GM12891 (cell line): Measurements from ENCODE around the gene LHX4.

Experiments used
- PAX5 ChIP-seq: IDR thresholded peaks from 2 replicates; pipeline ENCODE4 v1.6.1; 2011; ENCODE audit warnings: low read length, moderate library complexity, mild to moderate bottlenecking; ENCODE audit not compliant: insufficient read depth, severe bottlenecking
- POLR2A ChIP-seq: IDR thresholded peaks from 2 replicates; pipeline ENCODE4 v1.6.1; 2011; ENCODE audit warnings: low read depth, low read length, control low read depth
- POLR2AphosphoS5 ChIP-seq: IDR thresholded peaks from 2 replicates; pipeline ENCODE4 v1.6.1; 2011; ENCODE audit warnings: low read depth, low read length, control low read depth
- POU2F2 ChIP-seq: IDR thresholded peaks from 2 replicates; pipeline ENCODE4 v1.6.1; 2011; ENCODE audit warnings: low read depth, mild to moderate bottlenecking, control low read depth, low read length, moderate library complexity
- SPI1 ChIP-seq: IDR thresholded peaks from 2 replicates; pipeline ENCODE4 v1.6.1; 2011; ENCODE audit warnings: low read depth, low read length, control low read depth
- TAF1 ChIP-seq: IDR thresholded peaks from 2 replicates; pipeline ENCODE4 v1.6.1; 2011; ENCODE audit warnings: low read depth, low read length, control low read depth

DNA sequence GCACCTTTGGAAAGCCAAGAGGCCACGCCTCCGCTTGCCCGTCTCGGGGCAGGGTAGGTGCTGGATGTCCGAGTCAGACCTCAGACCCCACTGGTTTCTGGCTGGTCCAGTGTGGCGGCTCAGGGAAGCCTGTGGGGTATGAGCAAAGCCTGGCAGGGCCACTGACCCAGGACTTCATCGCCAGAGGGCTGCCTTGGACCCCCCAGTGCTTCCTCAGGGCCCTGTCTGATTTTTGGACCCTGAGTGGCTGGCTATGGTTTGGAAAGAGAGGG lies 20.4 kb downstream of the LHX4 start:
- TF ChIP-seq POLR2A (no peak), TAF1 (no peak), POLR2AphosphoS5 (no peak), POU2F2 (no peak), SPI1 (no peak), PAX5 (no peak)
